ENCODE measurements around the gene COL9A1. TPM values are rescaled to one million over a fixed set of nuclear protein-coding genes. Genes with fewer than 3 reads are reported as not detected.

COL9A1 gene
- total RNA-seq, 1 experiment from 2014 or later: not detected

- H3K4me3 Mint-ChIP-seq (ENCODE audit: low read depth, unreplicated experiment): no peak overlapping the region
- CTCF ChIA-PET: interaction anchor here (0.6 to 2.8 kb wide), 18 partner anchors 10 to 791 kb away, joined by 3 to 48 read pairs (median 7); partner anchors contain the start of genes B3GAT2, FAM135A and SDHAF4
- intact Hi-C loops (cut with micrococcal nuclease; ENCODE audit: unreplicated experiment): loop anchor here (1.0 to 2.0 kb wide), 4 partner anchors 92 to 793 kb away; no protein-coding TSS in a partner anchor
- H3K27me3 Mint-ChIP-seq (ENCODE audit: unreplicated experiment): peaks cover 13% of the 10 kb centered on the region
- peaks cover 26% of the 10 kb centered on the region for H3K4me1 Mint-ChIP-seq (ENCODE audit: low read depth, unreplicated experiment)
- no TSS peak for BruUV-seq (replicated peaks)
- no peak for TF ChIP-seq CTCF (IDR thresholded peaks at IDR 0.05; ENCODE audit: unreplicated experiment)
- no peaks in the 10 kb centered on the region for H3K36me3 Mint-ChIP-seq (ENCODE audit: insufficient read depth, unreplicated experiment)
- peak; percentile 72 for DNase-seq
- H3K9me3 Mint-ChIP-seq (ENCODE audit: low read depth, unreplicated experiment): no peaks in the 10 kb centered on the region
- no peak overlapping the region for H3K27ac Mint-ChIP-seq (ENCODE audit: unreplicated experiment)
Measured at GRCh38 chr6:70219943-70220613, 82.8 kb downstream of the COL9A1 start.

- no peaks in the 10 kb centered on the region for H3K36me3 Mint-ChIP-seq (ENCODE audit: insufficient read depth, unreplicated experiment)
- intact Hi-C loops (cut with micrococcal nuclease; ENCODE audit: unreplicated experiment): no loop called here
- no peak overlapping the region for H3K27ac Mint-ChIP-seq (ENCODE audit: unreplicated experiment)
- peaks cover 23% of the 10 kb centered on the region for H3K4me1 Mint-ChIP-seq (ENCODE audit: low read depth, unreplicated experiment)
- H3K27me3 Mint-ChIP-seq (ENCODE audit: unreplicated experiment): no peaks in the 10 kb centered on the region
- no TSS peak for BruUV-seq (replicated peaks)
- no peak for TF ChIP-seq CTCF (IDR thresholded peaks at IDR 0.05; ENCODE audit: unreplicated experiment)
- CTCF ChIA-PET: no interaction called here
- DNase-seq: no peak
- no peaks in the 10 kb centered on the region for H3K9me3 Mint-ChIP-seq (ENCODE audit: low read depth, unreplicated experiment)
- no peak overlapping the region for H3K4me3 Mint-ChIP-seq (ENCODE audit: low read depth, unreplicated experiment)
Measured at GRCh38 chr6:70216767-70217166, 86.1 kb downstream of the COL9A1 start.

GRCh38 chr6:70215460-70216108 lies 87.3 kb downstream of the COL9A1 start:
- DNase-seq: no peak
- Mint-ChIP-seq H3K27ac (ENCODE audit: unreplicated experiment) (no peak overlapping the region), H3K36me3 (ENCODE audit: insufficient read depth, unreplicated experiment) (no peaks in the 10 kb centered on the region), H3K9me3 (ENCODE audit: low read depth, unreplicated experiment) (no peaks in the 10 kb centered on the region), H3K27me3 (ENCODE audit: unreplicated experiment) (no peaks in the 10 kb centered on the region), H3K4me1 (ENCODE audit: low read depth, unreplicated experiment) (peaks cover 11% of the 10 kb centered on the region), H3K4me3 (ENCODE audit: low read depth, unreplicated experiment) (no peak overlapping the region)
- no TSS peak for BruUV-seq (replicated peaks)
- CTCF ChIA-PET: no interaction called here
- TF ChIP-seq CTCF (IDR thresholded peaks at IDR 0.05; ENCODE audit: unreplicated experiment): no peak
- intact Hi-C loops (cut with micrococcal nuclease; ENCODE audit: unreplicated experiment): no loop called here

- Mint-ChIP-seq H3K4me3 (ENCODE audit: low read depth, unreplicated experiment) (no peak overlapping the region), H3K27ac (ENCODE audit: unreplicated experiment) (no peak overlapping the region), H3K36me3 (ENCODE audit: insufficient read depth, unreplicated experiment) (no peaks in the 10 kb centered on the region), H3K27me3 (ENCODE audit: unreplicated experiment) (peaks cover 4% of the 10 kb centered on the region), H3K9me3 (ENCODE audit: low read depth, unreplicated experiment) (no peaks in the 10 kb centered on the region), H3K4me1 (ENCODE audit: low read depth, unreplicated experiment) (peaks cover 2% of the 10 kb centered on the region)
- CTCF ChIA-PET: no interaction called here
- intact Hi-C loops (cut with micrococcal nuclease; ENCODE audit: unreplicated experiment): no loop called here
- peak; percentile 58 for TF ChIP-seq CTCF (IDR thresholded peaks at IDR 0.05; ENCODE audit: unreplicated experiment)
- BruUV-seq (replicated peaks): no TSS peak
- no peak for DNase-seq
Measured at GRCh38 chr6:70210462-70210861, 92.4 kb downstream of the COL9A1 start.

Data from Calu3 (cell line).